H1 (cell line): ENCODE results near the gene TMEM132A. TPM values are rescaled to one million over a fixed set of nuclear protein-coding genes. Genes with fewer than 3 reads are reported as not detected.

ENCODE experiments used
- CTCF ChIA-PET: fragments of 300-600 bp; sonication (Branson Sonifier 250); formaldehyde crosslinking; loops from one replicate; lab custom pipeline; 2021; ENCODE audit not compliant: partially characterized antibody; lab: Charles Lee
- POLR2A ChIA-PET: fragments of 300-600 bp; sonication (Branson Sonifier 250); formaldehyde crosslinking; loops from one replicate; lab custom pipeline; 2021; ENCODE audit warnings: inconsistent platforms; ENCODE audit not compliant: partially characterized antibody; lab: Charles Lee
- DNase-seq, 2 experiments: peaks; one replicate each; pipeline versions ENCODE4 v3.0.0 to v3.0.0-alpha.2; 2010 to 2022; ENCODE audit warnings: low spot score in 2 of 2, low read depth in 1 of 2, mixed read lengths in 1 of 2
- FAIRE-seq: peaks from 2 replicates; lab custom pipeline; 2011; peaks lifted over from hg19 to GRCh38; lab: Jason Lieb, UNC
- H2AFZ ChIP-seq: 2 replicates; pipeline ENCODE4 v1.8.1; 2012; ENCODE audit warnings: low read length, inconsistent platforms
- H2AK5ac ChIP-seq: 2 replicates; pipeline ENCODE4 v1.6.1; 2013; ENCODE audit warnings: low read depth, low read length
- H2BK120ac ChIP-seq: replicated peaks from 2 replicates; pipeline ENCODE3; 2013; ENCODE audit warnings: low read depth, low read length, inconsistent platforms
- H2BK12ac ChIP-seq: 2 replicates; pipeline ENCODE4 v1.6.1; 2013; ENCODE audit warnings: low read depth, low read length
- H2BK15ac ChIP-seq: 2 replicates; pipeline ENCODE4 v1.6.1; 2013; ENCODE audit warnings: low read length
- H2BK20ac ChIP-seq: 2 replicates; pipeline ENCODE4 v1.6.1; 2013; ENCODE audit warnings: low read length
- H2BK5ac ChIP-seq: 2 replicates; pipeline ENCODE4 v1.6.1; 2013; ENCODE audit warnings: low read depth, low read length
- H3K14ac ChIP-seq: 2 replicates; pipeline ENCODE4 v1.6.1; 2013; ENCODE audit warnings: inconsistent platforms; ENCODE audit not compliant: insufficient read length
- H3K18ac ChIP-seq: 2 replicates; pipeline ENCODE4 v1.6.1; 2013; ENCODE audit warnings: low read length; ENCODE audit errors: extremely low read depth
- H3K23ac ChIP-seq: 2 replicates; pipeline ENCODE4 v1.6.1; 2013; ENCODE audit warnings: inconsistent platforms; ENCODE audit not compliant: insufficient read length
- H3K23me2 ChIP-seq: 2 replicates; pipeline ENCODE4 v1.6.1; 2013; ENCODE audit warnings: low read depth, low read length
- H3K27ac ChIP-seq: 2 replicates; pipeline ENCODE4 v1.6.1; 2011; ENCODE audit warnings: low read depth, low read length, inconsistent platforms
- H3K27me3 ChIP-seq, 4 experiments: replicated peaks in 1 of 4; 1 replicate in 1 of 4; 2 replicates in 3 of 4; pipeline versions ENCODE4 v1.6.1 to v1.8.1; 2011 to 2013; ENCODE audit warnings: low read length in 3 of 4, mild to moderate bottlenecking in 3 of 4, inconsistent platforms in 2 of 4, mixed read lengths in 2 of 4, moderate library complexity in 1 of 4; ENCODE audit not compliant: control insufficient read depth in 3 of 4, insufficient read depth in 3 of 4; ENCODE audit errors: extremely low read depth in 1 of 4
- H3K36me3 ChIP-seq, 4 experiments: 2 replicates each; pipeline versions ENCODE4 v1.6.1 to v1.8.1; 2011 to 2013; ENCODE audit warnings: mild to moderate bottlenecking in 4 of 4, low read length in 3 of 4, moderate library complexity in 2 of 4, control low read depth in 1 of 4, inconsistent platforms in 1 of 4; ENCODE audit not compliant: insufficient read depth in 4 of 4, control insufficient read depth in 2 of 4
- H3K4ac ChIP-seq: replicated peaks from 2 replicates; pipeline ENCODE3; 2013; ENCODE audit warnings: low read length, low read depth, mixed read lengths, inconsistent platforms; ENCODE audit not compliant: insufficient read length
- H3K4me1 ChIP-seq, 4 experiments: replicated peaks in 1 of 4; 1 replicate in 1 of 4; 2 replicates in 3 of 4; pipeline versions ENCODE4 v1.6.1 to v1.8.1; 2011 to 2013; ENCODE audit warnings: low read length in 3 of 4, inconsistent platforms in 2 of 4, mixed read lengths in 1 of 4; ENCODE audit not compliant: insufficient read depth in 4 of 4, control insufficient read depth in 3 of 4
- H3K4me2 ChIP-seq, 2 experiments: 2 replicates each; pipeline versions ENCODE4 v1.6.1 to v1.8.1; 2011 to 2013; ENCODE audit warnings: low read depth in 2 of 2, low read length in 2 of 2, control low read depth in 1 of 2, inconsistent platforms in 1 of 2, mild to moderate bottlenecking in 1 of 2; ENCODE audit not compliant: insufficient read depth in 1 of 2
- H3K4me3 ChIP-seq, 4 experiments: fragments of 200-600, 300-600 bp in 1 of 4; sonication (generic), shearing (Covaris generic), sonication (Bioruptor Twin) in 1 of 4; 2 replicates each; pipeline versions ENCODE4 v1.5.1 to v1.8.1; 2011 to 2016; ENCODE audit warnings: low read length in 4 of 4, low read depth in 3 of 4, control low read depth in 2 of 4, inconsistent platforms in 2 of 4, mild to moderate bottlenecking in 2 of 4, mixed read lengths in 1 of 4, moderate library complexity in 1 of 4; ENCODE audit not compliant: insufficient read depth in 2 of 4; ENCODE audit errors: extremely low read depth in 1 of 4
- H3K56ac ChIP-seq: replicated peaks from 2 replicates; pipeline ENCODE3; 2013; ENCODE audit warnings: low read depth, mild to moderate bottlenecking, mixed read lengths, low read length, inconsistent platforms; ENCODE audit not compliant: insufficient read length
- H3K79me1 ChIP-seq: 2 replicates; pipeline ENCODE4 v1.6.1; 2013; ENCODE audit warnings: low read depth, low read length, control low read depth
- H3K79me2 ChIP-seq, 2 experiments: 2 replicates each; pipeline versions ENCODE4 v1.6.1 to v1.8.1; 2012 to 2013; ENCODE audit warnings: low read length in 2 of 2, mild to moderate bottlenecking in 2 of 2, inconsistent platforms in 1 of 2; ENCODE audit not compliant: insufficient read depth in 2 of 2, control insufficient read depth in 1 of 2
- H3K9ac ChIP-seq, 4 experiments: replicated peaks in 1 of 4; 1 replicate in 1 of 4; 2 replicates in 3 of 4; pipeline versions ENCODE4 v1.6.1 to v1.8.1; 2011 to 2013; ENCODE audit warnings: low read depth in 3 of 4, low read length in 3 of 4, control low read depth in 2 of 4, mild to moderate bottlenecking in 2 of 4, moderate library complexity in 2 of 4, inconsistent platforms in 1 of 4; ENCODE audit errors: extremely low read depth in 1 of 4
- H3K9me3 ChIP-seq, 2 experiments: 2 replicates each; pipeline versions ENCODE4 v1.6.1 to v1.8.1; 2012 to 2013; ENCODE audit warnings: mild to moderate bottlenecking in 2 of 2, moderate library complexity in 2 of 2, control low read depth in 1 of 2, inconsistent platforms in 1 of 2, low read depth in 1 of 2, low read length in 1 of 2, mixed read lengths in 1 of 2; ENCODE audit not compliant: insufficient read depth in 2 of 2
- H4K20me1 ChIP-seq, 2 experiments: replicated peaks in 1 of 2; 2 replicates each; pipeline versions ENCODE3 to v1.8.1; 2011 to 2013; ENCODE audit warnings: inconsistent platforms in 2 of 2, low read length in 2 of 2, mild to moderate bottlenecking in 1 of 2; ENCODE audit not compliant: insufficient read depth in 2 of 2, control insufficient read depth in 1 of 2
- H4K5ac ChIP-seq: 2 replicates; pipeline ENCODE4 v1.6.1; 2013; ENCODE audit warnings: low read length, low read depth, mixed read lengths, inconsistent platforms; ENCODE audit not compliant: insufficient read length
- H4K8ac ChIP-seq: 2 replicates; pipeline ENCODE4 v1.8.0; 2013; ENCODE audit warnings: mild to moderate bottlenecking, moderate library complexity, low read length, inconsistent platforms; ENCODE audit not compliant: insufficient read depth; ENCODE audit errors: extremely low read depth
- H4K91ac ChIP-seq: replicated peaks from 2 replicates; pipeline ENCODE3; 2013; ENCODE audit warnings: low read length, mixed read lengths, inconsistent platforms; ENCODE audit not compliant: insufficient read length
- BCL11A ChIP-seq, 2 experiments: IDR thresholded peaks; one replicate each; pipeline ENCODE4 v1.6.1; 2011; ENCODE audit warnings: low read depth in 2 of 2, low read length in 2 of 2, mild to moderate bottlenecking in 2 of 2
- GTF2F1 ChIP-seq: IDR thresholded peaks from 2 replicates; pipeline ENCODE4 v1.6.1; 2012; ENCODE audit warnings: low read depth, low read length, improper control_type of control experiment, borderline replicate concordance
- RBBP5 ChIP-seq: IDR thresholded peaks from 2 replicates; pipeline ENCODE4 v1.7.1; 2012; ENCODE audit warnings: low read depth, mild to moderate bottlenecking, inconsistent platforms, low read length, moderate library complexity, borderline replicate concordance
- RFX5 ChIP-seq: IDR thresholded peaks from 2 replicates; pipeline ENCODE4 v1.6.1; 2011; ENCODE audit warnings: low read depth, low read length, improper control_type of control experiment, borderline replicate concordance
- RXRA ChIP-seq: IDR thresholded peaks from 2 replicates; pipeline ENCODE4 v1.6.1; 2011; ENCODE audit warnings: low read depth, mild to moderate bottlenecking, low read length, moderate library complexity; ENCODE audit not compliant: insufficient read depth
- SIX5 ChIP-seq: IDR thresholded peaks from 2 replicates; pipeline ENCODE4 v1.6.1; 2011; ENCODE audit warnings: mild to moderate bottlenecking, low read depth, low read length
- WGBS, 2 experiments: shearing (Covaris generic) in 1 of 2; methylation state at CpG; one replicate each; pipeline versions ENCODE4 v1.1.6 to v1.1.7; 2013 to 2015; ENCODE audit warnings: low lambda C conversion rate in 2 of 2, mixed read lengths in 2 of 2, inconsistent platforms in 1 of 2, low coverage in 1 of 2, missing lambda C conversion rate in 1 of 2; ENCODE audit not compliant: insufficient replicate concordance in 2 of 2, insufficient coverage in 1 of 2, insufficient read length in 1 of 2; ENCODE audit errors: extremely low coverage in 1 of 2, missing lambda C conversion rate in 1 of 2; 5-methylcytosine and 5-hydroxymethylcytosine counted together
- polyA plus RNA-seq, 7 experiments: library from polyadenylated mRNA; depleted of rRNA in 3 of 7; stranded (reverse) in 5 of 7; unstranded in 2 of 7; fragments of >200 nt in 5 of 7; fragments of 200-250 nt in 2 of 7; gene quantifications; 1 replicate in 5 of 7; 2 replicates in 1 of 7; 4 replicates in 1 of 7; pipeline versions ENCODE4 v1.2.1 to v1.2.3, GENCODE V29; 2011 to 2013; ENCODE audit warnings: missing spikeins in 2 of 7, mixed read lengths in 2 of 7
- total RNA-seq: library from RNA; stranded (reverse); fragmentation: NEBNext Ultra II Directional; extraction: Animal tissue kit (Norgen Biotek cat#: 25700); gene quantifications from 2 replicates; pipeline ENCODE4 v1.2.1, GENCODE V29; 2021

The TMEM132A gene
- total and polyA plus RNA-seq, 2 of the 8 experiments (the other 6 are each of a cell fraction or from before 2014, with no cell fraction given), result 46.6 to 97.9 TPM

- POLR2A ChIA-PET, result no interaction called here
- no peaks in the 10 kb centered on the region for H3K4me1 ChIP-seq
- no peaks in the 10 kb centered on the region for H4K20me1 ChIP-seq
- no peak overlapping the region for H3K27ac ChIP-seq
- H3K79me1 ChIP-seq, result no peaks in the 10 kb centered on the region
- no peaks in the 10 kb centered on the region for H3K79me2 ChIP-seq
- DNase-seq (no peak), FAIRE-seq (no peak)
- no peaks in the 10 kb centered on the region for H3K9me3 ChIP-seq
- H3K9ac ChIP-seq, result no peak overlapping the region
- no peaks in the 10 kb centered on the region for H3K23me2 ChIP-seq
- H3K23ac ChIP-seq, result no peak overlapping the region
- TF ChIP-seq BCL11A (IDR thresholded peaks at IDR 0.05; ENCODE audit: low read depth in 2 of 2, low read length in 2 of 2) (no peak), RXRA (no peak), RBBP5 (no peak), GTF2F1 (no peak), RFX5 (no peak), SIX5 (no peak)
- no peak overlapping the region for H2BK12ac ChIP-seq
- no peak overlapping the region for H3K4me2 ChIP-seq
- H3K4me3 ChIP-seq, result no peak overlapping the region
- no peak overlapping the region for H3K56ac ChIP-seq
- H3K14ac ChIP-seq, result no peak overlapping the region
- H4K91ac ChIP-seq, result no peak overlapping the region
- no peak overlapping the region for H2BK15ac ChIP-seq
- H2AFZ ChIP-seq, result no peak overlapping the region
- H3K18ac ChIP-seq, result no peak overlapping the region
- no peak overlapping the region for H2BK120ac ChIP-seq
- H3K4ac ChIP-seq, result no peak overlapping the region
- no peak overlapping the region for H2BK20ac ChIP-seq
- no peaks in the 10 kb centered on the region; a peak in 1 of 7 replicates for H3K27me3 ChIP-seq
- H4K8ac ChIP-seq, result no peak overlapping the region
- H2AK5ac ChIP-seq, result no peak overlapping the region
- CTCF ChIA-PET, result interaction anchor here (1.0 to 1.6 kb wide), 8 partner anchors 9 to 167 kb away, joined by 3 to 6 read pairs (median 3); no protein-coding TSS in a partner anchor
- H3K36me3 ChIP-seq, result no peaks in the 10 kb centered on the region
- 89% methylated on average over 10 of the region's 10 CpGs; no CpG with 5 or more reads in 1 of the 2 experiments for WGBS, 2 experiments
- H2BK5ac ChIP-seq, result no peak overlapping the region
- no peak overlapping the region for H4K5ac ChIP-seq
Observed at GRCh38 chr11:60978546-60979380, 54.5 kb downstream of the TMEM132A start.
